ENCODE measurements around the gene OOEP.

OOEP gene

GRCh38 chr6:73391675-73392074, 22.0 kb upstream of the OOEP start:
- ATAC-seq = no peak
- TF ChIP-seq GLIS3 (CRISPR knock-in tag; IDR thresholded peaks at IDR 0.05) (no peak), TOX (CRISPR knock-in tag; IDR thresholded peaks at IDR 0.05; ENCODE audit: borderline replicate concordance) (no peak), ZNF70 (CRISPR knock-in tag; IDR thresholded peaks at IDR 0.05) (no peak), ESRRG (CRISPR knock-in tag; IDR thresholded peaks at IDR 0.05) (no peak), ZNF565 (CRISPR knock-in tag; conservative IDR thresholded peaks at IDR 0.05; ENCODE audit: low read depth) (no peak), ZNF8 (CRISPR knock-in tag; IDR thresholded peaks at IDR 0.05) (no peak), CSDC2 (CRISPR knock-in tag; IDR thresholded peaks at IDR 0.05) (no peak), RARB (CRISPR knock-in tag; IDR thresholded peaks at IDR 0.05) (no peak)

GRCh38 chr6:73389854-73390253, 20.2 kb upstream of the OOEP start:
- no peak for TF ChIP-seq ARNTL (CRISPR knock-in tag; IDR thresholded peaks at IDR 0.05; ENCODE audit: borderline replicate concordance, low read depth)
- no peak for TF ChIP-seq ZNF565 (CRISPR knock-in tag; conservative IDR thresholded peaks at IDR 0.05; ENCODE audit: low read depth)
- no peak for TF ChIP-seq CSRNP3 (CRISPR knock-in tag; IDR thresholded peaks at IDR 0.05)
- no peak for TF ChIP-seq POU6F1 (CRISPR knock-in tag; IDR thresholded peaks at IDR 0.05; ENCODE audit: borderline replicate concordance, low read depth)
- TF ChIP-seq ZNF8 (CRISPR knock-in tag; IDR thresholded peaks at IDR 0.05) = no peak
- no peak for TF ChIP-seq ZFP30 (CRISPR knock-in tag; IDR thresholded peaks at IDR 0.05)
- no peak for TF ChIP-seq ESRRG (CRISPR knock-in tag; IDR thresholded peaks at IDR 0.05)
- ATAC-seq = no peak

- TF ChIP-seq ISL1 (CRISPR knock-in tag; IDR thresholded peaks at IDR 0.05) (no peak), ARNTL (CRISPR knock-in tag; IDR thresholded peaks at IDR 0.05; ENCODE audit: borderline replicate concordance, low read depth) (no peak), TOX (CRISPR knock-in tag; IDR thresholded peaks at IDR 0.05; ENCODE audit: borderline replicate concordance) (no peak), ZFP3 (CRISPR knock-in tag; IDR thresholded peaks at IDR 0.05) (no peak), RARB (CRISPR knock-in tag; IDR thresholded peaks at IDR 0.05) (no peak), GLIS3 (CRISPR knock-in tag; IDR thresholded peaks at IDR 0.05) (no peak), SNAI2 (CRISPR knock-in tag; IDR thresholded peaks at IDR 0.05) (no peak), POU6F1 (CRISPR knock-in tag; IDR thresholded peaks at IDR 0.05; ENCODE audit: borderline replicate concordance, low read depth) (no peak), ZFP30 (CRISPR knock-in tag; IDR thresholded peaks at IDR 0.05) (no peak), TCF4 (CRISPR knock-in tag; IDR thresholded peaks at IDR 0.05; ENCODE audit: borderline replicate concordance) (no peak), CSDC2 (CRISPR knock-in tag; IDR thresholded peaks at IDR 0.05) (no peak), CSRNP3 (CRISPR knock-in tag; IDR thresholded peaks at IDR 0.05) (no peak)
- peak; percentile 98 for ATAC-seq
Observed at GRCh38 chr6:73388800-73389512, 19.3 kb upstream of the OOEP start.

GRCh38 chr6:73388433-73388799, 18.7 kb upstream of the OOEP start:
- peak; percentile 70 for ATAC-seq

More at GRCh38 chr6:73388433-73388799, 18.7 kb upstream of the OOEP start:
- TF ChIP-seq ZNF565 (CRISPR knock-in tag; conservative IDR thresholded peaks at IDR 0.05; ENCODE audit: low read depth) (no peak), ISL1 (CRISPR knock-in tag; IDR thresholded peaks at IDR 0.05) (no peak), PATZ1 (CRISPR knock-in tag; IDR thresholded peaks at IDR 0.05; ENCODE audit: borderline replicate concordance) (no peak)

Data from SK-N-SH treated with all-trans-retinoic acid at 6 μM for 48 hours (cell line).